CD4-positive, CD25-positive, alpha-beta regulatory T cell (primary cell): ENCODE results near the gene CUL2. TPM values are rescaled to one million over a fixed set of nuclear protein-coding genes. Genes with fewer than 3 reads are reported as not detected.
"Not testable (repeated sequence)": the region's sequence is repeated elsewhere in the genome, so short reads cannot be mapped to it uniquely, and the experiment has no call there.

ENCODE experiments used
- ATAC-seq, 2 donors: fragments of 150-1000 bp; cut with Tn5 transposase; one replicate each; pipeline ENCODE4 v1.10.0; 2021; ENCODE audit warnings: low read depth in 2 of 2, moderate number of reproducible peaks in 2 of 2, moderate library complexity in 1 of 2
- DNase-seq, 3 donors: peaks; one replicate each; pipeline versions ENCODE4 v3.0.0 to v3.0.0-alpha.2; 2012 to 2022; ENCODE audit warnings: mixed read lengths in 1 of 3
- H3K27ac ChIP-seq: one replicate; pipeline ENCODE4 v1.7.0; 2013; ENCODE audit warnings: mild to moderate bottlenecking, low read length; ENCODE audit not compliant: insufficient read depth, poor library complexity, severe bottlenecking
- H3K27me3 ChIP-seq: one replicate; pipeline ENCODE4 v1.7.0; 2013; ENCODE audit warnings: low read length; ENCODE audit not compliant: control insufficient read depth, insufficient read depth
- H3K36me3 ChIP-seq: one replicate; pipeline ENCODE4 v1.7.0; 2013; ENCODE audit warnings: mild to moderate bottlenecking, low read length, moderate library complexity; ENCODE audit not compliant: control insufficient read depth, insufficient read depth
- H3K4me1 ChIP-seq: 2 replicates; pipeline ENCODE4 v1.7.0; 2013; ENCODE audit warnings: mild to moderate bottlenecking, low read length; ENCODE audit not compliant: insufficient read depth, control insufficient read depth, poor library complexity, severe bottlenecking
- H3K4me3 ChIP-seq: one replicate; pipeline ENCODE4 v1.7.0; 2013; ENCODE audit warnings: low read depth, mild to moderate bottlenecking, low read length, moderate library complexity
- H3K9me3 ChIP-seq, 2 experiments: 1 replicate in 1 of 2; 2 replicates in 1 of 2; pipeline ENCODE4 v1.7.0; 2013; ENCODE audit warnings: low read length in 2 of 2, mild to moderate bottlenecking in 1 of 2, moderate library complexity in 1 of 2; ENCODE audit not compliant: control insufficient read depth in 2 of 2
- H3K27ac Mint-ChIP-seq, 3 donors: one replicate each; pipeline ENCODE4 v1.8.0; 2020 to 2022; ENCODE audit warnings: mild to moderate bottlenecking in 3 of 3, mixed read lengths in 3 of 3, moderate library complexity in 2 of 3
- H3K27me3 Mint-ChIP-seq: one replicate; pipeline ENCODE4 v1.8.0; 2022; ENCODE audit warnings: mild to moderate bottlenecking, mixed read lengths
- H3K36me3 Mint-ChIP-seq: one replicate; pipeline ENCODE4 v1.8.0; 2020; ENCODE audit warnings: mixed read lengths
- H3K4me1 Mint-ChIP-seq, 4 donors: one replicate each; pipeline ENCODE4 v1.8.0; 2020 to 2022; ENCODE audit warnings: mixed read lengths in 4 of 4, mild to moderate bottlenecking in 1 of 4
- H3K4me3 Mint-ChIP-seq, 4 donors: one replicate each; pipeline ENCODE4 v1.8.0; 2020 to 2022; ENCODE audit warnings: mild to moderate bottlenecking in 4 of 4, mixed read lengths in 4 of 4, moderate library complexity in 3 of 4
- H3K9me3 Mint-ChIP-seq, 7 donors: one replicate each; pipeline ENCODE4 v1.8.0; 2020 to 2022; ENCODE audit warnings: mixed read lengths in 7 of 7, mild to moderate bottlenecking in 3 of 7, moderate library complexity in 2 of 7
- polyA plus RNA-seq, 4 donors: library from polyadenylated mRNA; unstranded; fragments of 300-500 nt; fragmentation: Illumina TruSeq; gene quantifications; one replicate each; pipeline ENCODE4 v1.2.3, GENCODE V29; 2021
- total RNA-seq: library from RNA; stranded (reverse); gene quantifications from one replicate; pipeline ENCODE4 v1.2.3, GENCODE V29; 2022

CUL2 gene
- total and polyA plus RNA-seq, 5 donors from 2014 or later = 23.6 to 39.5 (median 27.2) TPM

- not testable (repeated sequence) for H3K27ac ChIP-seq, H3K27me3 ChIP-seq, H3K9me3 Mint-ChIP-seq, H3K4me1 Mint-ChIP-seq, ATAC-seq, H3K27ac Mint-ChIP-seq, H3K4me1 ChIP-seq, H3K4me3 ChIP-seq, H3K36me3 ChIP-seq, H3K4me3 Mint-ChIP-seq, DNase-seq, H3K27me3 Mint-ChIP-seq, H3K36me3 Mint-ChIP-seq, H3K9me3 ChIP-seq
Measured at GRCh38 chr10:34971606-34972334, 118.4 kb downstream of the CUL2 start.

- no peak overlapping the region for H3K27ac Mint-ChIP-seq
- H3K9me3 Mint-ChIP-seq = peaks cover 0 to 4% (median 0%) of the 10 kb centered on the region in 7 donors
Measured at GRCh38 chr10:34969171-34969570, 121.0 kb downstream of the CUL2 start.

GRCh38 chr10:34967335-34967880 is 122.7 kb downstream of the CUL2 start:
- Mint-ChIP-seq H3K27ac (no peak overlapping the region), H3K27me3 (no peaks in the 10 kb centered on the region), H3K36me3 (no peaks in the 10 kb centered on the region), H3K9me3 (peaks cover 0 to 4% (median 0%) of the 10 kb centered on the region in 7 donors), H3K4me1 (no peaks in the 10 kb centered on the region), H3K4me3 (no peak overlapping the region)
- Histone ChIP-seq H3K4me1 (no peaks in the 10 kb centered on the region), H3K4me3 (no peak overlapping the region), H3K36me3 (no peaks in the 10 kb centered on the region), H3K27ac (no peak overlapping the region), H3K27me3 (no peaks in the 10 kb centered on the region), H3K9me3 (no peaks in the 10 kb centered on the region)
- DNase-seq = no peak
- no peak for ATAC-seq

More at GRCh38 chr10:34969171-34969570, 121.0 kb downstream of the CUL2 start:
- no peaks in the 10 kb centered on the region for H3K27me3 ChIP-seq
- H3K4me1 Mint-ChIP-seq = no peaks in the 10 kb centered on the region
- no peak overlapping the region for H3K4me3 ChIP-seq
- ATAC-seq (no peak), DNase-seq (no peak)
- H3K36me3 Mint-ChIP-seq = no peaks in the 10 kb centered on the region
- H3K4me1 ChIP-seq = no peaks in the 10 kb centered on the region
- no peak overlapping the region for H3K27ac ChIP-seq
- no peaks in the 10 kb centered on the region for H3K27me3 Mint-ChIP-seq
- H3K4me3 Mint-ChIP-seq = no peak overlapping the region
- no peaks in the 10 kb centered on the region for H3K36me3 ChIP-seq
- H3K9me3 ChIP-seq = no peaks in the 10 kb centered on the region

- no peaks in the 10 kb centered on the region for H3K4me1 Mint-ChIP-seq
- no peak overlapping the region for H3K4me3 Mint-ChIP-seq
- Histone ChIP-seq H3K27ac (no peak overlapping the region), H3K4me1 (no peaks in the 10 kb centered on the region), H3K4me3 (no peak overlapping the region), H3K27me3 (no peaks in the 10 kb centered on the region), H3K36me3 (no peaks in the 10 kb centered on the region), H3K9me3 (no peaks in the 10 kb centered on the region)
- H3K27me3 Mint-ChIP-seq = no peaks in the 10 kb centered on the region
- H3K9me3 Mint-ChIP-seq = peaks cover 0 to 4% (median 0%) of the 10 kb centered on the region in 7 donors
- no peak for DNase-seq
- H3K27ac Mint-ChIP-seq = no peak overlapping the region
- no peak for ATAC-seq
- H3K36me3 Mint-ChIP-seq = no peaks in the 10 kb centered on the region
Measured at GRCh38 chr10:34966451-34966850, 123.7 kb downstream of the CUL2 start.

- Histone ChIP-seq H3K27ac (no peak overlapping the region), H3K4me3 (no peak overlapping the region), H3K4me1 (no peaks in the 10 kb centered on the region), H3K27me3 (no peaks in the 10 kb centered on the region), H3K9me3 (no peaks in the 10 kb centered on the region), H3K36me3 (no peaks in the 10 kb centered on the region)
- no peaks in the 10 kb centered on the region for H3K36me3 Mint-ChIP-seq
- no peaks in the 10 kb centered on the region for H3K27me3 Mint-ChIP-seq
- ATAC-seq (no peak), DNase-seq (no peak)
- peaks cover 0 to 4% (median 0%) of the 10 kb centered on the region in 7 donors for H3K9me3 Mint-ChIP-seq
- H3K4me3 Mint-ChIP-seq = no peak overlapping the region
- no peaks in the 10 kb centered on the region for H3K4me1 Mint-ChIP-seq
- H3K27ac Mint-ChIP-seq = no peak overlapping the region
Measured at GRCh38 chr10:34966040-34966439, 124.1 kb downstream of the CUL2 start.

GRCh38 chr10:34964166-34964800 is 125.9 kb downstream of the CUL2 start:
- Mint-ChIP-seq H3K4me3 (no peak overlapping the region), H3K27ac (no peak overlapping the region), H3K9me3 (no peaks in the 10 kb centered on the region), H3K4me1 (no peaks in the 10 kb centered on the region), H3K36me3 (no peaks in the 10 kb centered on the region), H3K27me3 (no peaks in the 10 kb centered on the region)
- no peaks in the 10 kb centered on the region for H3K36me3 ChIP-seq
- H3K9me3 ChIP-seq = no peaks in the 10 kb centered on the region
- ATAC-seq (no peak), DNase-seq (no peak)
- no peaks in the 10 kb centered on the region for H3K4me1 ChIP-seq
- no peak overlapping the region for H3K27ac ChIP-seq
- no peak overlapping the region for H3K4me3 ChIP-seq
- H3K27me3 ChIP-seq = no peaks in the 10 kb centered on the region

GRCh38 chr10:34962866-34963265 is 127.3 kb downstream of the CUL2 start:
- no peaks in the 10 kb centered on the region for H3K27me3 ChIP-seq
- no peaks in the 10 kb centered on the region for H3K27me3 Mint-ChIP-seq
- no peaks in the 10 kb centered on the region for H3K4me1 ChIP-seq
- H3K27ac Mint-ChIP-seq = no peak overlapping the region
- no peaks in the 10 kb centered on the region for H3K4me1 Mint-ChIP-seq
- H3K36me3 ChIP-seq = no peaks in the 10 kb centered on the region
- H3K4me3 ChIP-seq = no peak overlapping the region
- H3K27ac ChIP-seq = no peak overlapping the region
- ATAC-seq = no peak
- H3K9me3 Mint-ChIP-seq = no peaks in the 10 kb centered on the region
- H3K4me3 Mint-ChIP-seq = no peak overlapping the region
- no peaks in the 10 kb centered on the region for H3K9me3 ChIP-seq
- DNase-seq = no peak
- H3K36me3 Mint-ChIP-seq = no peaks in the 10 kb centered on the region
